ENCODE measurements around the gene CDC5L. TPM values are rescaled to one million over a fixed set of nuclear protein-coding genes. Genes with fewer than 3 reads are reported as not detected.
"Not testable (repeated sequence)": the region's sequence is repeated elsewhere in the genome, so short reads cannot be mapped to it uniquely, and the experiment has no call there.

Gene CDC5L
- total and polyA plus RNA-seq, 2 experiments from 2014 or later: 27.0 to 32.5 TPM

- no peaks in the 10 kb centered on the region for H4K20me1 ChIP-seq (replicated peaks; ENCODE audit: insufficient read depth)
- Mint-ChIP-seq H3K27ac (no peak overlapping the region), H3K4me3 (peak overlapping the region; percentile 6; the same call in 2 of the 3 replicates), H3K4me1 (peaks cover 9% of the 10 kb centered on the region), H3K36me3 (ENCODE audit: low read depth) (no peaks in the 10 kb centered on the region), H3K9me3 (no peaks in the 10 kb centered on the region), H3K27me3 (ENCODE audit: insufficient read depth, low read depth, poor library complexity) (peaks cover 10% of the 10 kb centered on the region)
- 0 out of 2 replicates have a peak, but pooled peaks cover 6% of the 10 kb centered on the region for H3K4me1 ChIP-seq (ENCODE audit: insufficient read depth)
- TF ChIP-seq CTCF (conservative IDR thresholded peaks at IDR 0.05; ENCODE audit: low read depth in 2 of 2) (no peak), EZH2 (IDR thresholded peaks at IDR 0.05; ENCODE audit: low read depth, unreplicated experiment) (no peak)
- no peaks in the 10 kb centered on the region for H3K79me2 ChIP-seq (replicated peaks; ENCODE audit: insufficient read depth)
- no peaks in the 10 kb centered on the region for H3F3A ChIP-seq (replicated peaks; ENCODE audit: low read depth)
- DNase-seq (ENCODE audit: low spot score): no peak
- peaks cover 23% of the 10 kb centered on the region for H3K27me3 ChIP-seq (ENCODE audit: insufficient read depth)
- peak overlapping the region; percentile 45 for H3K4me3 ChIP-seq
- H3K27ac ChIP-seq (ENCODE audit: low read depth): no peak overlapping the region
- peak overlapping the region; percentile 76 for H2AFZ ChIP-seq
- ATAC-seq: no peak; the same call in 2 of the 3 replicates
- H3K4me2 ChIP-seq: peak overlapping the region; percentile 69
- no peaks in the 10 kb centered on the region for H3K36me3 ChIP-seq (ENCODE audit: insufficient read depth)
- no peaks in the 10 kb centered on the region for H3K9me2 ChIP-seq (ENCODE audit: insufficient read depth)
Measured at GRCh38 chr6:44342052-44342451, 45.5 kb upstream of the CDC5L start.

GRCh38 chr6:44342489-44342888 lies 45.0 kb upstream of the CDC5L start, which contains the start of gene SPATS1:
Gene SPATS1, plus strand, starts transcription at chr6:44342650. Its CDS starts 446 bp downstream, at chr6:44343096.
- H3F3A ChIP-seq (replicated peaks; ENCODE audit: low read depth): no peaks in the 10 kb centered on the region
- ATAC-seq (peak; percentile 83), DNase-seq (ENCODE audit: low spot score) (peak; percentile 85)
- peaks cover 10% of the 10 kb centered on the region for H3K27me3 Mint-ChIP-seq (ENCODE audit: insufficient read depth, low read depth, poor library complexity)
- peak within 1 kb of the TSS; percentile 69 for H3K4me2 ChIP-seq
- no peak within 1 kb of the TSS for H3K27ac ChIP-seq (ENCODE audit: low read depth)
- H3K9me3 Mint-ChIP-seq: no peaks in the 10 kb centered on the region
- peak within 1 kb of the TSS; percentile 6 for H3K4me3 Mint-ChIP-seq
- H3K27ac Mint-ChIP-seq: no peak within 1 kb of the TSS
- no peak for TF ChIP-seq EZH2phosphoT487 (IDR thresholded peaks at IDR 0.05; ENCODE audit: unreplicated experiment)
- 0 out of 2 replicates have a peak, but pooled peaks have one; percentile 35 for TF ChIP-seq POLR2AphosphoS5 (IDR thresholded peaks at IDR 0.05; ENCODE audit: low read depth)
- no peaks in the 10 kb centered on the region for H3K36me3 Mint-ChIP-seq (ENCODE audit: low read depth)
- no peaks in the 10 kb centered on the region for H3K36me3 ChIP-seq (ENCODE audit: insufficient read depth)
- 0 out of 2 replicates have a peak, but pooled peaks cover 6% of the 10 kb centered on the region for H3K4me1 ChIP-seq (ENCODE audit: insufficient read depth)
- H3K4me1 Mint-ChIP-seq: peaks cover 8% of the 10 kb centered on the region; the same call in 2 of the 3 replicates
- H3K79me2 ChIP-seq (replicated peaks; ENCODE audit: insufficient read depth): no peaks in the 10 kb centered on the region
- peak within 1 kb of the TSS; percentile 45 for H3K4me3 ChIP-seq
- H2AFZ ChIP-seq: peak within 1 kb of the TSS; percentile 76
- H3K27me3 ChIP-seq (ENCODE audit: insufficient read depth): peaks cover 23% of the 10 kb centered on the region
- no peaks in the 10 kb centered on the region for H4K20me1 ChIP-seq (replicated peaks; ENCODE audit: insufficient read depth)
- no peaks in the 10 kb centered on the region for H3K9me2 ChIP-seq (ENCODE audit: insufficient read depth)

GRCh38 chr6:44346818-44347217 lies 40.7 kb upstream of the CDC5L start:
- H3K9me2 ChIP-seq (ENCODE audit: insufficient read depth); H3K4me2 ChIP-seq; H3K9me3 Mint-ChIP-seq; H3K27ac ChIP-seq (ENCODE audit: low read depth); H3K4me3 ChIP-seq; H3K36me3 ChIP-seq (ENCODE audit: insufficient read depth); H3K4me3 Mint-ChIP-seq; H3K79me2 ChIP-seq (replicated peaks; ENCODE audit: insufficient read depth); H3K27ac Mint-ChIP-seq; H4K20me1 ChIP-seq (replicated peaks; ENCODE audit: insufficient read depth); ATAC-seq; H3K27me3 Mint-ChIP-seq (ENCODE audit: insufficient read depth, low read depth, poor library complexity); H3F3A ChIP-seq (replicated peaks; ENCODE audit: low read depth); DNase-seq (ENCODE audit: low spot score); H3K36me3 Mint-ChIP-seq (ENCODE audit: low read depth); H2AFZ ChIP-seq: not testable (repeated sequence)
- H3K4me1 Mint-ChIP-seq: peaks cover 17% of the 10 kb centered on the region
- Histone ChIP-seq H3K27me3 (ENCODE audit: insufficient read depth) (peaks cover 16% of the 10 kb centered on the region), H3K4me1 (ENCODE audit: insufficient read depth) (peaks cover 17% of the 10 kb centered on the region)

Data from GM23338 (cell line).